SKM-1 (cell line): ENCODE measurements around the gene DPPA2.
"Not testable (repeated sequence)": the region's sequence is repeated elsewhere in the genome, so short reads cannot be mapped to it uniquely, and the experiment has no call there.

Experiments
- DNase-seq: peaks from one replicate; lab custom pipeline; 2025; ENCODE audit not compliant: unreplicated experiment; lab: John Stamatoyannopoulos, UW

Gene DPPA2, protein sequence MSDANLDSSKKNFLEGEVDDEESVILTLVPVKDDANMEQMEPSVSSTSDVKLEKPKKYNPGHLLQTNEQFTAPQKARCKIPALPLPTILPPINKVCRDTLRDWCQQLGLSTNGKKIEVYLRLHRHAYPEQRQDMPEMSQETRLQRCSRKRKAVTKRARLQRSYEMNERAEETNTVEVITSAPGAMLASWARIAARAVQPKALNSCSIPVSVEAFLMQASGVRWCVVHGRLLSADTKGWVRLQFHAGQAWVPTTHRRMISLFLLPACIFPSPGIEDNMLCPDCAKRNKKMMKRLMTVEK

DNA sequence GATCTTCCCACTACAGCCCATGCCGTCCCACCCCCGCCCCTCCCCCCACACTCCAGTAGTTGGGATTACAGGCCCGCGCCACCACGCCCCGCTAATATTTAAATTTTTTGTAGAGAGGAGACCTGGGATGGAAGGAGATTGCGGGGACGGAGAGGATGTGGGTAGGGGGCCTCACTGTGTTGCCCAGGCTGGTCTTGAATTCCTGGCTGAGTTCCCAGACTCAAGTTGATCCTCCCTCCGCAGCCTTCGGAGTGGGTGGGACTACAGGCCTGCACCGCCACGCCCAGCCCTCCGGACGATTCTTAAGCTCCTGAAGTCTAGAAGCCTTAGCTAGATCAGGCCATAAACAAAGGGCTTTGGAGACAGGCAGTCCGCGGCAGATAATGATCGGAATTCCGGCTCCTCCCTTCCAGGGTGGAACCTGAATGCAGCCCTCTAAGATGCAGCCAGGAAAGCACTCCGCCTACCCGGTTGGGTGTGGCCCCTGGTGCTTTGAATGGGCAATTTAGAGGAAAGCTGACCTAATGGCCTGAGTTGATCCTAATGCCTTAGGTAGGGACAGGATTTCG lies at the start of gene DPPA2:
DPPA2 (minus strand) TSS at position 356 of the 569 bp plus-strand sequence. CDS start 1,975 bp downstream, outside the sequence.
- DNase-seq, result no peak

DNA sequence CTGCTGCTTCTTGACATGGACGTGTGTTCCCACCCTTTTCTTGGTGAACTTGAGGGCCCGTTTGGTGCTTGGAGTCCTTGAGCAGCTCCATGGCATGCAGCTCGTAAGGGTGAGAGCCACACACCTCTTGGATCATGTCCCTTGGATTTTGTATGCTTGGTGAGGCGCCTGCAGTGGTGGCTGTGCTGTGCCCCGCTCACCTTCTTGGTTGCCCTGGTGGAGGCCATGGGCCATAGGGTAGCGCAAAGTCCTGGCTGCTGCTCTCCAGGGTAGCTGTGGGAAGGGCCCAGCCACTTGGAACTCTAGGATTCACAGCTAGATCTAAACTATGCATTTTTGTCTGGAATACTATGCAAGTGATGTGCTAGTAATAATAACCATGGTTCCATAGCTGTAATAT lies 47.8 kb upstream of the DPPA2 start:
- DNase-seq, result no peak

DNA sequence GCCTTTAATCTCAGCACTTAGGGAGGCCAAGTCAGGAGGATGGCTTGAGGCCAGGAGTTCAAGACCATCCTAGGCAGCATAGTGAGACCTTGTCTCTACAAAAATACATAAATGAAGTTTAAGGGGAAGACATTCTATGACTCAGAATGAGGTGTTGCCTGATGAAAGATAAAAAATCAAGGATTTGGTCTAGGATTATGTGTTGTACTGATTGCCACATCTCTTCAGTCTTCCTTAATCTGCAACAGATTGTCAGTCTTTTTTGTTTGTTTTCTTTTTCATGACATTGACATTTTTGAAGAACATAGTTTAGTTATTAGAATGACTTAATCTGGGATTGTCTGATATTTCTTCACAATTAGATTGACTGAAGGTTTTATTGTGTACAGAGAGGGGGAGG lies 47.3 kb upstream of the DPPA2 start:
- DNase-seq, result no peak

DNA sequence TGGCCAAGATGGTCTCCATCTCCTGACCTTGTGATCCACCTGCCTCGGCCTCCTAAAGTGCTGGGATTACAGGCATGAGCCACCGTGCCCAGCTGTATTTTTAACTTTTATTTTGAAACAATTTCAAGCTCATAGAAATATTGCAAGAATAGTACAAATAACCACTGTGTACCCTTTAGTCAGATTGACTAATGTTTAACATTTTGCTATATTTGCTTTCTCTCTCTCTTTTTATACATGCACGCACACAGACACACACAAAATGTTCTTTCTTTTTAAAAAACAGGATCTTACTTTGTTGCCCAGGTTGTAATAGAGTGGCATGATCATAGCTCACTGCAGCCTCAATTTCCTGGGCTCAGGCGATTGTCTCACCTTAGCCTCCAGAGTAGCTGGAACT lies 46.5 kb upstream of the DPPA2 start:
- DNase-seq, result no peak

DNA sequence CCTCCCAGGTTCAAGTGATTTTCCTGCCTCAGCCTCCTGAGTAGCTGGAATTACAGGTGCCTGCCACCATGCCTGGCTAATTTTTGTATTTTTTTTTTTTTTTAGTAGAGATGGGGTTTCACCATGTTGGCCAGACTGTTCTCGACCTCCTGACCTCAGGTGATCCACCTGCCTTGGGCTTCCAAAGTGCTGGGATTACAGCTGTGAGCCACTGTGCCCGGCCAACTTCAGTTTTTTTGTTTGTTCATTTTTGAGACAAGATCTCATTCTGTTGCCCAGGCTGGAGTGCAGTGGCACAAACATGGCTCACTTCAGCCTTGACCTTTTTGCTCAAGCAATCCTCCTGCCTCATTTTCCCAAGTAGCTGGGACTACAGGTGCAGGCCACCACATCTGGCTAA lies 42.5 kb upstream of the DPPA2 start:
- not testable (repeated sequence) for DNase-seq

DNA sequence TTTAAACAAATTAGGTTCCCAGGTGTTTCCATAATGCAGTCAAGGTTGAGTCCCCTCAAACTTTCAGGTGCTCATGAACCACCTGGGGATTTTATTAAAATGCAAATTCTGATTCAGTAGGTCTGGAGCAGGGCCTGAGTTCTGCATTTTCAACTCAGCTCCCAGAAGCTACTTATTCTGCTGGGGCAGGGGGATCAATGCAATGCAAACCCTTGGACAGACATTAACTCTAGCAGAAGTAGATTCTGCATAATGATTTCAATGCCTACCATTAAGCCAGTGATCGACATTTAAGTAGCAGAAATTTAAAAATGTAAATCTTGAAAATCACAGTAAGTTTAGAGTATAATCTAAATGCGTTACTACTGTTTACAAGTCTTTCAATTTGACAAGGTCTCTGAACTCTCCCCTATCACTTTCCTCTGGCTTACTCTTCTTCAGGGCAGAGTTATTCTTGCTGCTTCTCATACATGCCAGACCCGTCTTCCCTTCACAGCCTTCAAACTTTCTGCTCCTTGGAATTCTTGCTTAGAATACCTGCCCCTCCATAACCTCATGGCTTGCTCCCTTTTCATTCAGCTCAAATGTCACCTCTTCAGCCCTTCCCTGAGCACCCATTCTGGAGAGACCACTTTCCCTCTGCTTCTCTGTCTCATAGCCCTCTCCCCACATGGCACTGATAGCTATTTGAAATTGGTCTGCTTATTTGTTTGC lies 40.3 kb upstream of the DPPA2 start:
- DNase-seq, result no peak

DNA sequence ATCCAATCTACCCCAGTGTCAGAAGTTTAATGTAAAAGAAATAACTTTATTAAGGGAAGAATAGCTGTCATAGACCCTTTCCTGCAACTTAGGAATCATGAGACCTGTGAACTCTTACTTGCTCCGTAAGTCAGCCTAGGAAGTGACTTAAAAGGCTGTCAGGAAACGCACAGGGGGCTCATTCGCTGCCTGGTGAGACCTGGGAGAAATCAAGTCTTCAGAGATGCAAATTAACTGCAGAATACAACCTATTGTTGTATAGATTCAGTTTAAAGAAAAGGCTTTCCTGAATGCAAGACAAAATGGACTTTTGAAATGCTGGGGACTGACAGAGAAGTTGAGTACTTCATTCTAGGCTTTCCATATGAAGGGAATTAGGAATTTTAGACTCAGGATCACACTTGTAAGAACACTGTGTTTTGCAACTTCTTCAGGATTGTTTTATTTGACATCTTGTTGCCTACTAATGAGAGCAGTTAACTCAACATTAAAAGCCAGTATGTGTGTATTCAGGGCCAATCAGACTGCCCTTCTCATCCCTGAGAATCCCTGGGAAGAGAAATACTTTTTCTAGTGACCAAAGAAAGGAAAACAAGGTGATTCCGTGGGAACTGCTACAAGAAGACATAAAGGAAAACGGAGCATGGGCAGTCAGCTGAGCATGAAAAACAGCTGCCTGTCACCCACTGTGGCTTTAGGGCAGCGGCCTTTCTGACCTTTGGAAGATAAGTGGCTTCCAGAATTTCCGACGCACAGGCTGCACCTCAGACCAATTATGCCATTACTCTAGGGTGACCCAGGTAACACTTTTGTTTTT lies 39.5 kb upstream of the DPPA2 start:
- no peak for DNase-seq

DNA sequence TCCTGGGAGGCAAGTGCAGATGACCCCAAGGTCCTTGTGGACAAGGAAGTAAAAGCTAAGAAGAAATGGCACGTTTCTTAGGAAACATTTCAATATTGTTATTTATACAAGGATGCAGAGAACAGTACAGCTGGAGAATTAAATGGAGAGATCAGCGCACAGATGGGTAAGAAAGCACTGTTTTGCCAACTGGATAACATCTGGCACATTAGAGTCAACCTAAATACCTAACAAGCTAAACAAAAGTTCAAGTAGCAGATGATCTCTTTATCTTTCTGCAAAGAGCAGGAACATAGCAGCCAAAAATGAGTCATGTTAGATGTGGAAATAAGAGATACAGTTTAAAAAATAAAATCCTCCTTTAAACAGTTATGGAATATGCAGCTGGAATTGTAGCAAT lies 36.7 kb upstream of the DPPA2 start:
- no peak for DNase-seq

DNA sequence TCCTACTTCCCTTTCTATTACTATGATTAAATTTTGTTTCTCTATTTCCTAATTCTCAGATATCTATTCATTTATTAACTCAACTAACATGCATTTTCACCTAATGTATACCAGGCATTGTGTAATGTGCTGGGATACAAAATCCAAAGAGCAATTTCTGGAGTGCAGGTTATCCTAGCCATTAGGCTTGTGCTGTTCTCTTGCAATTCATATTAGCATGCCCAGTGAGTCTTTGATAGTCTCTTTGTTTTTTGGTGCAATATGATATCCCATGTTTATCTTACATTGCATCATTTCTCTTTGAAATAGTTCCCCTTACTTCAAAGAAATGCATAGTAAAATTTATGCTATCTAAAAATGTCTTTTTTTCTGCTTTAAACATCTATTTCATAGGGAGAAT lies 34.9 kb upstream of the DPPA2 start:
- DNase-seq, result no peak

DNA sequence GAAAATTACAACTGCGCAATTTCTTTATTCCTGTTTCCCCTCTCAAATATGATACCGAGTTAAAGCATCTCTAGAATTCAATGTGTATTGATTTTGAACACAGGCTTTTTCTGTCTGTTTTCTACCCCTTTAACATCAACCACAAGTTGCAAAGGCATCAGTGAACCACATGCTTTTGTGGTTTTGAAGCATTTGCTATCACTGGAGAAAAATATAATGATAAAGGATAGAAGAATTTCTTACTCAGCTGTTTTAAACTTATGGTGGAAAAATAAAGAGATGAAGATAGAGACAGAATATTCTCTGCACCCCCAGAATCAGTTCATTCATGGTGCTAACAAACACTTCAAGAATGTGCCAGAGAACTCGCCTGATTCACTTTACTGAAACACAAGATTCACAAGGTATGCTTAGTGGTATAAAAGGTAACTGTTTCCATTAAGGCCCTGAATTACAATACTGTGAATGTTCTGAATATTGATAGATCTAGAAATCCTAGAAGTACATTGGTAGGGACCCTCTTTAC lies 30.5 kb upstream of the DPPA2 start:
- DNase-seq, result no peak

DNA sequence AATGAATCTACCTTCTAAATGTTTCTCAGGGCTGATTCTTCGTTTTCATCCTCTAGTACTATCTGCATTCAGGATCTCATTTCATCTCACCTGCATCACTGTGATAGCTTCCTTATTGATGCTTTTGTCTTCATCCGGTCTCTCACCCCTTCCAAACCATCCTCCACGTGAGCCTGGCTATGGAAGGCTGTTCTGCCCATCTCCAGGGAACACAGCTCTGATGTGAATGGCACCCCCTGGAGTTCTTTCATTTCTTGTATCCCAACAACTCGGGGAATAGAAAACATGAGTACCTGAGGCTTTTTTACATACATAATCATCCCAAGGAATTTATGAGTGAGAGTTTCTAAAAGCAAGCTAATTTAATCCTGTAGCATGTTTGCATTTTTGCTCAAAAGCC lies 29.8 kb upstream of the DPPA2 start:
- DNase-seq, result no peak

DNA sequence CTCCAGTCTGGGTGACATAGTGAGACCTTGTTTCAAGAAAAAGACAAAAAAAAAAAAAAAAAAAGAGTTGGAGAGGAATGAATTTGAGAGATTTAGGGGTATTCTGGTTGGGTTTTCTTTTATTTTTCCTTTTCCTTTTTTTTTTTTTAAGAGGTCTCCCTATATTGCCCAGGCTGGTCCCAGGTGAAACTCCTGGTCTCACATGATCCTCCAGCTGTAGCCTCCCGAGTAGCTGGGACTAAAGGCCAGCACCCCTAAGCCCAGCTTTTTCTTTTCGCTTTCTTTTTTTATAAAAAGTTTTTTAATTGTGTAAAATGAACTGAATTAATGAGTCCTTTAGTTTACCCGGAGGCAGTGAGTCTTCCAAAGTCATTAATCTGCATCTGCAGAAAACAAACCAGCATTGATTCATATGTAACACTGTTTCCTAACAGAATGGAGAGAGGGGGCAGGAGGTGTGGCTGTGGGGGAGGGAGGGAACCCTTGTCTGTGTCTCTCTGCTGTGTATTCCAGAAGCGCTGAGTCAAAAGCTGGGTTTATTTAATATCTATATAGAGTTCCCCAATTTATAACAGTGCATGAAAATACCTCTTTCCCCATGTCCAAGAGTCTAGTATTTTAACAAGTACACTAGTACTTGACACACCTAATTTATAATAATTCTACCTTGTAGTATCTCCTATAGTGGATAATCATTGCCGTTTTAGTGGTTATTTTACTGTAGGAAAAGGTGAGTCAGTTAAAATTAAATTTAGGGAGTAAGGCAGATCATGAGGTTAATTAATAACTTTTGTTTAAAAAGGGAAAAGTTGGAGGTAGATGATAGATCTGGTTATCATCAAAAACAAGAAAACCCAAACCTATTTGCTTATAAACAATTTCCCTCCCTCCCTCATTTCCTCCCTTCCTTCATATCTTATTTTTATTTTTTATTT lies 23.7 kb upstream of the DPPA2 start:
- no peak for DNase-seq

DNA sequence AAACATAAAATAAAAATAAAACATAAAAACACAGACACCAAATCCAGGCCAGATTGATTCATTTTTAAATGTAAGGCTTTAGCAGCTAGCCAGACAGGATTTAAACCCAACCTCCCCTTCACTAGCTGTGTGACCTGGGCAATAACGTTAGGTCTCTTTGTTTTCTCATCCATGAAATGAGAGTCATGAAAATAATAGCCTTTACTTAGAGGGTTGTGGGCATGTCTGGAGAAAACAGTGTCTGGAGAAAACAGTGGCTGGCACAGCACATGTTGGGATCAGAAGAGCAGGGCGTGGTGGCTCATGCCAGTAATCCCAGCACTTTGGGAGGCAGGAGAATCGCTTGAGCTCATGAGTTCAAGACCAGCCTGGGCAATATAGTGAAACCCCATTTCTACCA lies 22.9 kb upstream of the DPPA2 start:
- DNase-seq, result no peak

DNA sequence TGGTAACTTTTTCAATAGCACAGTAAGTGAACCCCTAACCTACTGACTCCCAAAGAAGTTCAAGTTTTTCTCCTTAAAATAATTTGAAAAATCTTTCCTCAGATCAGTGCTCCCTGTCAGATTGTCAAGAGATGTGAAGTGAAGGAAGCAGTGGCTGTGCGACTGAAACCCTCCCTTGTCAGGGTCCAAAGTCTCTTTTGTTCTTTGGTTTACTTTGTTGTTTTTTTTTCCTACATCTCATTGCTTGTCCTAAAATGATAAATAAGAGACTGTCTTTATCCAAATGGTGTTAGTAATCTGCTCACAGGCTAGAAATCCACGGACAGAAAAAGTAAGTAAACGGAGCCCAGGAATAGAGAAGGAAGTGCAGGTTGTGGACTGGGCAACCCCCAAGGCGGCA lies 22.0 kb upstream of the DPPA2 start:
- DNase-seq, result no peak

DNA sequence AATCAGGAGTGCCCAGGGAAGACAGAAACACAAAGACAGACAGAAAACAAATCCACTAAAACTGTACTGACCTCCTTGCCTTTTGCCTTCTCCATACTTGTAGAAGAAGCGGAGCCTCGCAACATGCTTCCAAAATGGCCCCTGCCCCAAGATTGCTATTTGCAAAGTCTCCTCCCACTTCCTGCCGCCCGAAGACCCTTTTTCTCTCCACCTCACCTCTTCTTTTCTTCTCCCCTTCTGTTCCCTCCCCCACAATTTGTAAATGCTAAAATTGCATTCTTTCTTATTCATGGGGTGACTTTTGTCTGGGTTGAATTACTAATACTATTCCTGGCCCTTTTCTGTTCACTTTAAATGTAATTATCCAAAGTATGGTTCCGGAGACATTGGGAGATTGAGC lies 21.1 kb upstream of the DPPA2 start, which contains the start of gene DPPA4:
DPPA4 (minus strand) TSS at position 154 of the 400 bp plus-strand sequence; CDS start at position 125, 29 bp downstream.
- DNase-seq, result no peak

DNA sequence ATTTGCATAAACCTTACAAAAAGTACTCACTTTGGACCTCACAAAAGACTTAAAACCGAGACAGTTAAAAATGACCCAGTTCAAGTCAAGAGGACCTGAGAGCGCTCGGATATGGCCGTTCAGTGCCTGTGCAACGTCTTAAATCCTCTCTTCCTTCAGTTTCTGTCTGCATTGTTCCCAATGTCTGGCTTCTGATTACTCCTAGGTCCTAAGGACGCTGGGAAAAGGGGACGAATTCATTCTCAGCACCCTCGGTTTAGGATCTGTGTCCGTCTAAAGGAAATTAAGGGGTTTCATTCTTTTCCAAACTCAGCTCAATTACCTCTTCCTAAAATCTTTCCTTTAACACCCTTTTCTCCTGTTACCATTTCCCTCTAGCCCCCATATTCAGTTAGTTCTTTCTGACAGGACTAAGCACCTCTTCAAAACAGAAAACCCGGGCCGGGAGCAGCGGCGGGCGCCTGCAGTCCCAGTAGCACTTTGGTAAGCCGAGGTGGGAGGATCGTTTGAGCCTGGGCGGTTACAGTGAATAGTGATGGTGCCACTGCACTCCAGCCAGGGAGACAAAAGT lies 20.1 kb upstream of the DPPA2 start:
- DNase-seq, result no peak

DNA sequence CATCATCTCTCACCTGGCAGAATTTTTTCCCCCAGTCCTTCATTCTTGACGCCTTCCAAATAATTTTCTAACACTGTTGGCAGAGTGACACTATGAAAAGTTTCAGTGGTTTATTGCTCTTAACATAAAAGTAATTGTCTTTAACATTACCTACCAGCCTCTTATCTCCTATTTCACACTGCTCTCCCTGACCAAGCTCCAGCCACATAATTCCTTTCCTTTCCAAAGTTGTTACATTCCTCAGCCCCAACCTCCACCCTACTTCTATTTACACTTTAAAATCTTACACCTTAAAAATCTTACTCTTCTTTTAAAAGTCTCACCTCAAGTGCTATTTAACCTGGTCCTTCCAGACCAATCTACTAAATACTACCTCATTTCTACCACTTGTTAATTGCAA lies 18.3 kb upstream of the DPPA2 start:
- DNase-seq, result no peak

DNA sequence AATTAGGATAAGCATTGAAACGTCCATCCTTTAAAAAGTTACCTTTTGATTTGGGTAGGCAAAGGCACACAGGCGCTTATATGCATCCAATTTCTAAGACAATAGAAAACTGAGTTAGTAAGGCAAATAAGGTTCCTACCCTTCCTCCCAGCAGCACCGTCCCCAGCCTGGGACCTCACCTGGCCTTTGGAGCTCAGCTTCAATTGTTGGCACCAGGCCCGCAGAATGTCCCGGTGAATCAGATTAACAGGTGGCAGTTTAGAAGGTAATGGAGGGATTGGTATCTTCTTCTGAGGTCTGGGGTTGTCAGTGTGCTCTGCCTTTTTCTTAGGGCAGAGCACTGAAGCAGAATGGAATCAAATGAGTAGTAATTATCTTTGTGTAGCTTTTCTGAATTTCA lies 15.4 kb upstream of the DPPA2 start:
- DNase-seq, result no peak

DNA sequence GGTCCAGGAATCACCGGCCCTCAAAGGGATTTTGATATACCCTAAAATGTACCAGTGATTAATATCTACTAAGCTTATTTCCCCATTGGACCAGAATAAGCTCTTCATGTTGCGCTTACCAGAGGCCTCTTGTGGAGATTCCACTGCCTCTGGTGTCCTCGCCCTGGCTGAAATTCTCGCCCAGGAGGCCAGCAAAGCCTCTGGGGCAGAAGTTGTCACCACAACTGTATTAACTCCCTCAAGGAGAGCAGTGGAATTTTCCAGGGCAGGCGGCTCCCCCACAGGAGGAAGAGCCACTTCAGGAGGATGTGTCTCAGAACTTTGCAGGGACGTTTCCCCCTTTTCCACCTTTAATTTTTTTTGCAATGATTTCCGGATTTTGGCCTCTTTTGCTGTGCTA lies 14.1 kb upstream of the DPPA2 start:
- DNase-seq, result no peak

DNA sequence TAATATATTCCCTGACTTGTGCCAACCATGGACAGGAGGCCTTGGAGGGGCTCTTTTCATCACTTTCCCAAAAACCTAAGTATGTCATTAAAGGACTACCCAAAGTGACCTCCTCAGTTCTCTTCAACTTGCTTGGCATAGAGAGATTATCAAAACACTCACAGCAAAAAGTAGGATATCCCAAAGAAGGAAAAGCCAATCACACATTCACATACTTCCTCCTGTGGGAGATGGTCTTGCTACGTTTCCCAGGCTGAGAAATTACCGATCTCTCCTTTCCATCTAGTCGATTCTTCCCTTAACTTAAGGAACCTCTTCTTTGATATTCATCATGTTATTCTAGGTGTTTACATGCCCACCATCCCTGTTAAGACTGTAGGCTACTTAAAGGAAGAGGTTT lies 11.9 kb upstream of the DPPA2 start:
- DNase-seq, result no peak
